ENCODE data around the gene SLC17A5. TPM values are rescaled to one million over a fixed set of nuclear protein-coding genes. Genes with fewer than 3 reads are reported as not detected.
"Not testable (repeated sequence)": the region's sequence is repeated elsewhere in the genome, so short reads cannot be mapped to it uniquely, and the experiment has no call there.

Gene SLC17A5
- total RNA-seq, 1 donor from 2014 or later = 5.8 TPM

DNA sequence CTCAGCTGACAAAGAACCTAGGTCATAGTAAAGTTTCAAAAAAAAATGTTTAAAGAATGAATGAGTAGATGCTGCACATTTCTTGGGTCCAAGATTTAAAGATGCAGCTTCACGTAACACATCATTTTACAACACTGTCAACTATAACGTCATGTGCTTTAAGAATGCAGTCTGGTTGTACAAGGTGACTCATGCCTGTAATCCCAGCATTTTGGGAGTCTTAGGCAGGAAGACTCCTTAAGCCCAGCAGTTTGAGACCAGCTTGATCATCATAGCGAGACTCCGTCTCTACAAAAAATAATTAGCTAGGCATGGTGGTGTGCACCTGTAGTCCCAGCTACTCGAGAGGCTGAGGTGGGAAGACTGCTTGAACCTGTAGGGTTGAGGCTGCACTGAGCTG, 21.9 kb downstream of the SLC17A5 start:
- Mint-ChIP-seq H3K27ac (no peak overlapping the region), H3K9me3 (no peaks in the 10 kb centered on the region), H3K4me3 (ENCODE audit: low read depth) (no peak overlapping the region), H3K27me3 (ENCODE audit: low read depth) (no peaks in the 10 kb centered on the region), H3K36me3 (ENCODE audit: low read depth) (peaks cover 31% of the 10 kb centered on the region), H3K4me1 (ENCODE audit: low read depth) (no peaks in the 10 kb centered on the region)
- no peak for DNase-seq (ENCODE audit: low spot score)
- intact Hi-C loops (cut with micrococcal nuclease) = no loop called here

- no peaks in the 10 kb centered on the region for H3K27me3 Mint-ChIP-seq (ENCODE audit: low read depth)
- intact Hi-C loops (cut with micrococcal nuclease) = no loop called here
- no peak for DNase-seq (ENCODE audit: low spot score)
- no peak overlapping the region for H3K4me3 Mint-ChIP-seq (ENCODE audit: low read depth)
- H3K36me3 Mint-ChIP-seq (ENCODE audit: low read depth) = peaks cover 28% of the 10 kb centered on the region
- no peaks in the 10 kb centered on the region for H3K4me1 Mint-ChIP-seq (ENCODE audit: low read depth)
- H3K27ac Mint-ChIP-seq = no peak overlapping the region
- H3K9me3 Mint-ChIP-seq = no peaks in the 10 kb centered on the region
Measured at GRCh38 chr6:73630401-73630800, 23.4 kb downstream of the SLC17A5 start.

GRCh38 chr6:73624896-73625295, 28.9 kb downstream of the SLC17A5 start:
- intact Hi-C loops (cut with micrococcal nuclease) = no loop called here
- Mint-ChIP-seq H3K4me1 (ENCODE audit: low read depth) (no peaks in the 10 kb centered on the region), H3K36me3 (ENCODE audit: low read depth) (peaks cover 10% of the 10 kb centered on the region), H3K9me3 (no peaks in the 10 kb centered on the region), H3K4me3 (ENCODE audit: low read depth) (no peak overlapping the region), H3K27me3 (ENCODE audit: low read depth) (no peaks in the 10 kb centered on the region), H3K27ac (no peak overlapping the region)
- DNase-seq (ENCODE audit: low spot score) = no peak

- H3K36me3 Mint-ChIP-seq (ENCODE audit: low read depth); H3K4me3 Mint-ChIP-seq (ENCODE audit: low read depth); DNase-seq (ENCODE audit: low spot score); H3K27ac Mint-ChIP-seq; intact Hi-C loops (cut with micrococcal nuclease); H3K4me1 Mint-ChIP-seq (ENCODE audit: low read depth); H3K27me3 Mint-ChIP-seq (ENCODE audit: low read depth); H3K9me3 Mint-ChIP-seq: not testable (repeated sequence)
Measured at GRCh38 chr6:73623480-73623879, 30.3 kb downstream of the SLC17A5 start.

- H3K36me3 Mint-ChIP-seq (ENCODE audit: low read depth) = peaks cover 14% of the 10 kb centered on the region
- H3K27me3 Mint-ChIP-seq (ENCODE audit: low read depth); DNase-seq (ENCODE audit: low spot score); H3K9me3 Mint-ChIP-seq; intact Hi-C loops (cut with micrococcal nuclease); H3K27ac Mint-ChIP-seq; H3K4me1 Mint-ChIP-seq (ENCODE audit: low read depth); H3K4me3 Mint-ChIP-seq (ENCODE audit: low read depth): not testable (repeated sequence)
Measured at GRCh38 chr6:73618082-73618481, 35.7 kb downstream of the SLC17A5 start.

DNA sequence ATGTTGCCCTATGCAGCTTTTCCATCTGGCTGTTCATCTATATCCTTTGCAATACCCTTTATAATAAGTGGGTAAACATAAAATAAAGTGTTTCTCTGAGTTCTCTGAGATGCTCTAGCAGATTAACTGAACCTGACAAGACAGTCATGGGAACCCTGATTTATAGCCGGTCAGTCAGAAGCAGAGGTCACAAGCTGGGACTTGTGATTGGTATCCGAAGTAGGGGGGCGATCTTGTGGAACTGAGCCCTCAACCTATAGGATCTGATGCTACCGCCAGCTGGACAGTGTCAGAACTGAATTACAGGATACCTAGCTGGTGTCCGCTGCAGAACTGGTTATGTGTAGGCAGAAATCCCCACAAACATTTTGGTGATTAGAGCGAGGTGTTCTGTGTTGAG, 39.0 kb downstream of the SLC17A5 start:
- no peaks in the 10 kb centered on the region for H3K9me3 Mint-ChIP-seq
- H3K4me3 Mint-ChIP-seq (ENCODE audit: low read depth) = no peak overlapping the region
- no peak overlapping the region for H3K27ac Mint-ChIP-seq
- H3K4me1 Mint-ChIP-seq (ENCODE audit: low read depth) = no peaks in the 10 kb centered on the region
- H3K36me3 Mint-ChIP-seq (ENCODE audit: low read depth) = peaks cover 21% of the 10 kb centered on the region
- no peaks in the 10 kb centered on the region for H3K27me3 Mint-ChIP-seq (ENCODE audit: low read depth)
- no peak for DNase-seq (ENCODE audit: low spot score)
- intact Hi-C loops (cut with micrococcal nuclease) = no loop called here

GRCh38 chr6:73613806-73614536, 39.8 kb downstream of the SLC17A5 start:
- no peaks in the 10 kb centered on the region for H3K9me3 Mint-ChIP-seq
- no peak for DNase-seq (ENCODE audit: low spot score)
- no peak overlapping the region for H3K27ac Mint-ChIP-seq
- H3K36me3 Mint-ChIP-seq (ENCODE audit: low read depth) = peaks cover 27% of the 10 kb centered on the region
- no peaks in the 10 kb centered on the region for H3K27me3 Mint-ChIP-seq (ENCODE audit: low read depth)
- no peaks in the 10 kb centered on the region for H3K4me1 Mint-ChIP-seq (ENCODE audit: low read depth)
- no peak overlapping the region for H3K4me3 Mint-ChIP-seq (ENCODE audit: low read depth)
- intact Hi-C loops (cut with micrococcal nuclease) = no loop called here

GRCh38 chr6:73612611-73613010, 41.2 kb downstream of the SLC17A5 start:
- H3K27ac Mint-ChIP-seq = no peak overlapping the region
- H3K4me1 Mint-ChIP-seq (ENCODE audit: low read depth) = no peaks in the 10 kb centered on the region
- H3K9me3 Mint-ChIP-seq = no peaks in the 10 kb centered on the region
- no peaks in the 10 kb centered on the region for H3K27me3 Mint-ChIP-seq (ENCODE audit: low read depth)
- intact Hi-C loops (cut with micrococcal nuclease) = no loop called here
- no peak for DNase-seq (ENCODE audit: low spot score)
- H3K4me3 Mint-ChIP-seq (ENCODE audit: low read depth) = no peak overlapping the region
- H3K36me3 Mint-ChIP-seq (ENCODE audit: low read depth) = peaks cover 36% of the 10 kb centered on the region

DNA sequence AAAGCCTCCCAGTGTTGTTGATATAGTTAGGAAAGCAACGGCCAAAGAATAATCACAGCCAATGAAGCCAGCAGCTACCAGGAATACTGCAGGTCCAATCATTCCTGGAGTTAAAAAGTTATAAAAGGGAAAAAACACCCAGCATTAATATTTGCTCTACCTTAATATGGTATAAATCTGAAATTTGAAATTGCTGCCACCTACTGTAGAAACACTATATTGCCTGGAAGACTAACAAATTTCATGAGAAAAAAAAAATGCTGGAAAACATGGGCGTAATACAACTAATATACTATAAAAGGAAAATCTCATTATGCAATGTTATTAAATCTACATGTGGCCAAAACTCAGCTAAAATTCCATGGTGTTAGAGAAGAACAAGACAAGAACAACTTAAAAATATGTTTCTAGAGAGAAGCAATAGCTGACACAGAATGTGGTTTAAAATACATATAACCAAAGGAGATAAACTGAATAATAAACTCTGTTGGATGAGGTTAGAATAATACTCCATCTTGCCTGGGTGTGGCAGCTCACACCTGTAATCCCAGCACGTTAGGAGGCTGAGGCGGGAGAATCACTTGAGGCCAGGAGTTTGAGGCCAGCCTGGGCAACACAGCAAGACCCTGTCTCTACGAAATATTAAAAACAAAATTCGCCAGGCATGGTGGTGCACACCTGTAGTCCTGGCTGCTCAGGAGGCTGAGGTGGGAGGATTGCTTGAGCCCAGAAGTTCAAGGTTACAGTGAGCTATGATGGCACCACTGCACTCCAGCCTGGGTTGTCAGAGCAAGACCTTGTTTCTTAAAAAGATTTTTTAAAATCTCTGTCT, 43.1 kb downstream of the SLC17A5 start:
- intact Hi-C loops (cut with micrococcal nuclease) = loop anchor here (1.0 kb wide), 1 partner anchor 95 kb away; no protein-coding TSS in a partner anchor
- H3K4me3 Mint-ChIP-seq (ENCODE audit: low read depth) = no peak overlapping the region
- no peaks in the 10 kb centered on the region for H3K27me3 Mint-ChIP-seq (ENCODE audit: low read depth)
- no peak overlapping the region for H3K27ac Mint-ChIP-seq
- H3K36me3 Mint-ChIP-seq (ENCODE audit: low read depth) = peaks cover 32% of the 10 kb centered on the region
- DNase-seq (ENCODE audit: low spot score) = no peak
- H3K4me1 Mint-ChIP-seq (ENCODE audit: low read depth) = no peaks in the 10 kb centered on the region
- H3K9me3 Mint-ChIP-seq = no peaks in the 10 kb centered on the region

DNA sequence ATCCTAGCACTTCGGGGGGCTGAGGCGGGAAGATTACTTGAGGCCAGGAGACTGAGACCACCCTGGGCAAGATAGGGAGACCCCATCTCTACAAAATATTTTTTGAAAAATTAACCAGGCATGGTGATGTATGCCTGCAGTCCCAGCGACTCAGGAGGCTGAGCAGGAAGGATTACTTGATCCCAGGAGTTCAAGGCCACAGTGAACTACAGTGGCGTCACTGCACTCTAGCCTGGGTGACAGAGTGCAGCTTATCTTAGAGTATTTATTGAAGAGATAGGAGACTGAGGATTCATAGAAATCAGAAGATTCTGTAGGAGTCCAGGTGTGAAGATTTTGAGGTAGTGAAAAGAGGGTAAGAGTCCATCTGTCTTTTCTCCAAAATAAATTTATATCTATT, 45.0 kb downstream of the SLC17A5 start:
- Mint-ChIP-seq H3K36me3 (ENCODE audit: low read depth) (peaks cover 22% of the 10 kb centered on the region), H3K27me3 (ENCODE audit: low read depth) (no peaks in the 10 kb centered on the region), H3K27ac (no peak overlapping the region), H3K9me3 (no peaks in the 10 kb centered on the region), H3K4me3 (ENCODE audit: low read depth) (no peak overlapping the region), H3K4me1 (ENCODE audit: low read depth) (peaks cover 2% of the 10 kb centered on the region)
- no peak for DNase-seq (ENCODE audit: low spot score)
- intact Hi-C loops (cut with micrococcal nuclease) = no loop called here

DNA sequence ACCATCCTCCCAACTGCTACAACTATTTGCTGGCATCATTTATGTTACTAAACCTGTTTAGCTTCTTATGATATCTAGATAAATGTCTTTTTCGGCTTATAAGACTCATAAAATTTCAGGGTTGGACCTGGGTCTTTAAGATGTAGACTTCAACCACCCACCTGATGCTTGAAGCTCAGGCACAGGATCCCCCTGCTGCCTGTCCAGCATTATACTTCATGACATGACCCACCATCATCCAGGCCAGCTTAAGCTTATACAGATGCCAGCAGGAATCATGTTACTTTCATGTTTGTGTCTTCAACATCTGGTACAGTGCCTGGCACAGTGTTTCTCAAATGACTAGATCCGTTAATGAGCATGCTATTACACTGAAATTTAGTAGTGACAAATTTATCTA, 47.4 kb downstream of the SLC17A5 start:
- H3K36me3 Mint-ChIP-seq (ENCODE audit: low read depth) = peaks cover 18% of the 10 kb centered on the region
- H3K4me1 Mint-ChIP-seq (ENCODE audit: low read depth) = peaks cover 3% of the 10 kb centered on the region
- intact Hi-C loops (cut with micrococcal nuclease) = no loop called here

DNA sequence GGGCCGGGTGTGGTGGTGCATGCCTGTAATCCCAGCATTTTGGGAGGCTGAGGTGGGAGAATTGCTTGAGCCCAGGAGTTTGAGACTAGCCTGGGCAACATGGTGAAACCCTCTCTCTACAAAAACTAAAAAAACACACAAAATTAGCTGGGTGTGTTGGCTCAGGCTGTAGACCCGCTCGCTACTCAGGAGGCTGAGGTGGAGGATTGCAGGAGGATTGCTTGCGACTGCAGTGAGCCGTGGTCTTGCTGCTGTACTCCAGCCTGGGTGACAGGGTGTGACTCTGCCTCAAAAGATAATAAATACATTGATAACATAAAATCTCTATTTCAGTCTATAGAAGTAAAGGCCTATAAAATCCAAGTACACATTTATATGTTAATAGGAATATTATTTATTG, 49.3 kb downstream of the SLC17A5 start:
- H3K4me1 Mint-ChIP-seq (ENCODE audit: low read depth) = peaks cover 3% of the 10 kb centered on the region
- no peak for DNase-seq (ENCODE audit: low spot score)
- no peak overlapping the region for H3K4me3 Mint-ChIP-seq (ENCODE audit: low read depth)
- peaks cover 17% of the 10 kb centered on the region for H3K36me3 Mint-ChIP-seq (ENCODE audit: low read depth)
- H3K9me3 Mint-ChIP-seq = no peaks in the 10 kb centered on the region
- H3K27ac Mint-ChIP-seq = no peak overlapping the region
- no peaks in the 10 kb centered on the region for H3K27me3 Mint-ChIP-seq (ENCODE audit: low read depth)
- intact Hi-C loops (cut with micrococcal nuclease) = no loop called here

More for the DNA sequence above, 47.4 kb downstream of the SLC17A5 start:
- no peak for DNase-seq (ENCODE audit: low spot score)
- H3K4me3 Mint-ChIP-seq (ENCODE audit: low read depth) = no peak overlapping the region
- no peaks in the 10 kb centered on the region for H3K9me3 Mint-ChIP-seq
- H3K27me3 Mint-ChIP-seq (ENCODE audit: low read depth) = no peaks in the 10 kb centered on the region
- H3K27ac Mint-ChIP-seq = no peak overlapping the region

DNA sequence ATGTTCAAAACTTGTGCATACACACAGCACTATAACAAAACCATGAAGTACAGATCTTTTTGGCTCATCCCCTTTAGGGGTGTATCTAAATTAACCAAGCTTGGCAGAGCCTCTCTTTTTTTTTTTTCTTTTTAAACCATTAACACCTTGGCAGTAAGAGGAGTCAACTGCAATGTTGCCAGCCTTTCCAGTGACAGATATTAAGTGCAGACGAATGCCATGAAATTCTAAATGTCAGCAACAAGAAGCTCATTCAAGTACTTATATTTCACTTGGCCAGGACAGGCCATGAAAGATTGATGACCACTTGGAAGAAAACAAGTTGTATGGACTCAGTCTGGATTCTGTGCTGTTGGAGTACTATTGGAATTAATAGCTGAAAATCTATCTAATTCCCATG, 49.8 kb downstream of the SLC17A5 start:
- DNase-seq (ENCODE audit: low spot score) = no peak
- Mint-ChIP-seq H3K36me3 (ENCODE audit: low read depth) (peaks cover 16% of the 10 kb centered on the region), H3K27ac (no peak overlapping the region), H3K27me3 (ENCODE audit: low read depth) (no peaks in the 10 kb centered on the region), H3K4me1 (ENCODE audit: low read depth) (peaks cover 3% of the 10 kb centered on the region), H3K9me3 (no peaks in the 10 kb centered on the region), H3K4me3 (ENCODE audit: low read depth) (no peak overlapping the region)
- intact Hi-C loops (cut with micrococcal nuclease) = no loop called here
